Cardiac fibroblast (primary cell): Measurements from ENCODE around the gene AGBL2.

Source experiments
- DNase-seq, 2 donors: peaks; one replicate each; pipeline versions ENCODE4 v3.0.0 to v3.0.0-alpha.2; 2010; ENCODE audit warnings: low read depth in 2 of 2
- H3K4me3 ChIP-seq, 2 donors: replicated peaks in 1 of 2; 1 replicate in 1 of 2; 2 replicates in 1 of 2; pipeline ENCODE4 v1.5.1; 2011; ENCODE audit warnings: low read depth in 2 of 2, low read length in 2 of 2, mild to moderate bottlenecking in 2 of 2, moderate library complexity in 1 of 2
- CTCF ChIP-seq: IDR thresholded peaks from one replicate; pipeline ENCODE4 v1.5.1; 2011; ENCODE audit warnings: low read depth, mild to moderate bottlenecking, low read length, inconsistent platforms

The AGBL2 gene

DNA sequence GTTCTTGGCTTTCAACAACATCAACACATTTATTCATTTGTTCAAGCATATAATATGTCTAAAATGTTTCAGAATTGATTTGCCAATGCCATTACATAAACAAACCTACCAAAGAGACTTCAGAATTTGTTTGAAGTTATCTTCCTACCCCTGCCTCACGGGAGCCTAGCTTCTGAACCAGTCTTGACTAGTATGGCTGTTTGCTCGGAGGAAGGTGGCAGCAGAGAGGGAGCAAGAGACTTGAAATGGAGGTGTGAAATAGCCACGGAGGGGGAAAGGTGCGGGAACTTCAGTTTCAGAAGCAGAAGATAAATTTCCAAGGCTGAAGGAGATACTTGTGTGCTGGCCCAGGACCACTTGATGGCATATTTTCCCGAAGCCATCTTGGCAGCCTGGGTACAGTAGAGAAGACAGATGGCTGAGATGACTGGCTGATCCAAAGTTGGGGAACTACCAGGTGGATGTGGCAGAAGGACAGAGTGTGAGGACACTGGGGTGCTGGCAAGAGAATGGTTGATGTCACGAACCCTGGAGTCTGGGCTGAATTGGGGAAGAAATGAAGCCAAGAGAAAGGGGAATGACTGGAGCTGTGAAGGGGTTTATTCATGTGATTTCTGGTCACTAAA lies 58.8 kb downstream of the AGBL2 start:
- no peak for TF ChIP-seq CTCF
- DNase-seq, result no peak

GRCh38 chr11:47651818-47652469 lies 63.2 kb downstream of the AGBL2 start:
- DNase-seq, result no peak
- TF ChIP-seq CTCF, result no peak
- H3K4me3 ChIP-seq, result no peak overlapping the region

More for the DNA sequence above, 58.8 kb downstream of the AGBL2 start:
- no peak overlapping the region for H3K4me3 ChIP-seq

DNA sequence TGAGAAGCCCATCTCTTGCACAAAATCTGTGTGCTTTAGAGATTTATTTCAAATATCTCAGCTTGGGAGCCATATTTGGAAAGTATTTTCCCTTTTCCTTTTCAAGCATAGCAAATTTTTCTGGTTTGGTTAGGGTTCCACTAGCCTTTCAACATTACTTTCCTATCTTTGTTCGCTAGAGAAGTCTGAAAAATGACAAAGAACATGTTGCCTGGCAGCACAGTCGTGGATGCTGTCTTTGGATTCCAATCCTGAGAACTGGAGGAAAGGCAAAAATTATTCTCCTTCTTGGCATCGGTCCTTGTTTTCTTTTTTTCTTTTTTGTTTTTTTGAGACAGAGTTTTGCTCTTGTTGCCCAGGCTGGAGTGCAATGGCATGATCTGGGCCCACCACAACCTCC lies 65.9 kb downstream of the AGBL2 start:
- H3K4me3 ChIP-seq, result no peak overlapping the region
- no peak for TF ChIP-seq CTCF
- peak in 1 of 2 donors; percentile 46 for DNase-seq

- no peak overlapping the region for H3K4me3 ChIP-seq
- TF ChIP-seq CTCF, result no peak
- DNase-seq, result no peak
Observed at GRCh38 chr11:47646019-47646418, 69.2 kb downstream of the AGBL2 start.

GRCh38 chr11:47645500-47645899 lies 69.7 kb downstream of the AGBL2 start:
- no peak for TF ChIP-seq CTCF

DNA sequence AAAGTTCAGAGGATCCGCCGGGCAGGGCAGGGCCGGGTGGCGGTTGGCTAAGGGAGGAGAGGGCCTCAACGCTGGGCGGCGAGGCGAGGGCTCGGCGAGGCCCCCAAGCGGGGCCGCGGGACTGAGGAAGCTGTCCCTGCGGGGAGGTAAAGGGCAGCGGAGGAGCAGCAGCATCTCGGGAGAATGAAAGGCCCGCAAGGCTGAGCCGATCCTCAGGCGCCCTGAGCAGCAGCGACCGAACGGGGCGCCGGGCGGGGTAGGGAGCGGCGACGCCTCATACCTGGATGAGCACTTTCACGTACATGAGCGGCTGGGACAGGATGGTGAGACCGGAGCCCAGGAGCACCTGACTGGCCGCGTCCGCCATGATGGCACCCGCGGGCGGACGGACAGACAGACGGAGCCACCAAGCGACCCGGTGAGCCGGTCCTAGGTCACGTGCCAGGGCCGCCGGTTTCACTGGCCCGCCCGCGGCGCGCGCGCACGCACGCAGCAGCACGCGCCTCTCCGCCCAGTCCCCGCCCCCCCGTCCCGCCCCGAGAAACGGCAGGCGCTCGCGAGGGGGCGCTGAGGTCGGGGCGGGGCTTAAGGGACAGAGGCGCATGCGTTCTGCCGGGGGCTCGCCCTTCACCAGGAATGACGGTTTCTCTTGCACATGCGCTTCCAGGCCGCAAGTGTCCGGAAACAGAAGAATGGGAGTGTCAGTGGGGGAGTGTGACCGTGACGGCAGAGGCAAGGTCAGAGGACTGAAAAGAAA lies 72.9 kb downstream of the AGBL2 start, which contains the start of gene MTCH2:
TSS of gene MTCH2 (minus strand) at position 461 of the 757 bp plus-strand sequence. CDS start at position 367, 94 bp downstream.
- H3K4me3 ChIP-seq, result peak within 1 kb of the TSS; percentile 91 to 92
- TF ChIP-seq CTCF, result peak; percentile 11
- peak; percentile 98 to 99 for DNase-seq

More at GRCh38 chr11:47645500-47645899, 69.7 kb downstream of the AGBL2 start:
- DNase-seq, result no peak
- no peak overlapping the region for H3K4me3 ChIP-seq
